GM12878 (cell line): ENCODE measurements around the gene AFAP1L2. TPM values are rescaled to one million over a fixed set of nuclear protein-coding genes. Genes with fewer than 3 reads are reported as not detected.

Experiments used
- ATAC-seq: fragments of 200-7000 bp; cut with Tn5 transposase; 3 replicates; pipeline ENCODE4 v1.9.1; 2020; ENCODE audit warnings: mild to moderate bottlenecking, moderate library complexity
- BruUV-seq: library from RNA; stranded (reverse); fragments of 400-500 nt; replicated peaks from 2 replicates; lab custom pipeline; 2021; lab: Mats Ljungman, UMichigan
- CTCF ChIA-PET: fragments of 300-600 bp; sonication (Branson Sonifier 250); formaldehyde crosslinking; extraction: SDS; loops from one replicate; lab custom pipeline; 2021; ENCODE audit warnings: inconsistent platforms; lab: Yijun Ruan, JAX
- POLR2A ChIA-PET: fragments of 350-600 bp; formaldehyde crosslinking; extraction: SDS; loops from one replicate; lab custom pipeline; 2021; ENCODE audit warnings: inconsistent platforms; lab: Charles Lee
- RAD21 ChIA-PET: fragments of 300-600 bp; sonication (Branson Sonifier 250); formaldehyde crosslinking; loops from one replicate; lab custom pipeline; 2023; ENCODE audit warnings: antibody characterized with exemption; ENCODE audit not compliant: unreplicated experiment; lab: Charles Lee
- SMC1A ChIA-PET: fragments of 300-600 bp; sonication (Branson Sonifier 250); formaldehyde crosslinking; loops from one replicate; lab custom pipeline; 2023; ENCODE audit not compliant: unreplicated experiment, uncharacterized antibody; lab: Charles Lee
- DNase-seq: peaks from one replicate; pipeline ENCODE4 v3.0.0-alpha.2; 2011; ENCODE audit warnings: low read depth, low spot score
- FAIRE-seq: peaks from 3 replicates; lab custom pipeline; 2011; peaks lifted over from hg19 to GRCh38; lab: Jason Lieb, UNC
- H2AFZ ChIP-seq: 2 replicates; pipeline ENCODE4 v1.6.0; 2011; ENCODE audit warnings: low read depth, low read length, control low read depth; ENCODE audit not compliant: control insufficient read depth
- H3K27ac ChIP-seq: 2 replicates; pipeline ENCODE4 v1.5.1; 2011; ENCODE audit warnings: control low read depth; ENCODE audit not compliant: control insufficient read depth, insufficient read depth
- H3K27me3 ChIP-seq, 2 experiments: replicated peaks in 1 of 2; 2 replicates each; pipeline versions ENCODE4 v1.6.0 to v1.6.1; 2011; ENCODE audit warnings: low read length in 1 of 2; ENCODE audit not compliant: control insufficient read depth in 2 of 2, insufficient read depth in 2 of 2
- H3K36me3 ChIP-seq, 2 experiments: 2 replicates each; pipeline ENCODE4 v1.5.1; 2011; ENCODE audit warnings: low read length in 1 of 2; ENCODE audit not compliant: control insufficient read depth in 2 of 2, insufficient read depth in 2 of 2
- H3K4me1 ChIP-seq: 2 replicates; pipeline ENCODE4 v1.6.1; 2011; ENCODE audit warnings: mild to moderate bottlenecking, low read length, moderate library complexity, mixed read lengths; ENCODE audit not compliant: control insufficient read depth, insufficient read depth
- H3K4me2 ChIP-seq: 2 replicates; pipeline ENCODE4 v1.6.0; 2011; ENCODE audit warnings: control low read depth; ENCODE audit not compliant: control insufficient read depth, insufficient read depth
- H3K4me3 ChIP-seq: fragments of 200-600 bp; sonication (generic); 2 replicates; pipeline ENCODE4 v1.5.1; 2016
- H3K79me2 ChIP-seq: 2 replicates; pipeline ENCODE4 v1.6.0; 2011; ENCODE audit warnings: low read length; ENCODE audit not compliant: control insufficient read depth, insufficient read depth
- H3K9ac ChIP-seq: 2 replicates; pipeline ENCODE4 v1.8.0; 2011; ENCODE audit warnings: low read length, control low read depth, mixed read lengths; ENCODE audit not compliant: control insufficient read depth, insufficient read depth
- H3K9me3 ChIP-seq: replicated peaks from 3 replicates; pipeline ENCODE4 v1.5.1; 2011; ENCODE audit warnings: mild to moderate bottlenecking, low read length; ENCODE audit not compliant: control insufficient read depth, insufficient read depth
- H4K20me1 ChIP-seq: 2 replicates; pipeline ENCODE4 v1.6.0; 2011; ENCODE audit not compliant: control insufficient read depth, insufficient read depth
- BHLHE40 ChIP-seq, 2 experiments: fragments of 450-650 bp in 1 of 2; IDR thresholded peaks; 2 replicates each; pipeline ENCODE4 v1.6.1; 2011 to 2017; ENCODE audit warnings: low read depth in 2 of 2, borderline replicate concordance in 1 of 2, improper control_type of control experiment in 1 of 2, low read length in 1 of 2, mild to moderate bottlenecking in 1 of 2
- CREB1 ChIP-seq: IDR thresholded peaks from 2 replicates; pipeline ENCODE4 v1.6.1; 2012; ENCODE audit warnings: low read depth, mild to moderate bottlenecking, inconsistent platforms
- ELK1 ChIP-seq: IDR thresholded peaks from 2 replicates; pipeline ENCODE4 v1.6.1; 2012; ENCODE audit warnings: low read depth, low read length, improper control_type of control experiment
- ESRRA ChIP-seq: IDR thresholded peaks from 2 replicates; pipeline ENCODE4 v1.6.1; 2012; ENCODE audit warnings: mild to moderate bottlenecking, low read length, improper control_type of control experiment
- FOS ChIP-seq: IDR thresholded peaks from 3 replicates; pipeline ENCODE4 v1.6.1; 2011; ENCODE audit warnings: borderline replicate concordance; ENCODE audit not compliant: insufficient read length; ENCODE audit errors: extremely low read depth
- HCFC1 ChIP-seq: fragments of 150-350 bp; IDR thresholded peaks from 2 replicates; pipeline ENCODE4 v1.6.1; 2014; ENCODE audit warnings: low read length
- NRF1 ChIP-seq: conservative IDR thresholded peaks from 2 replicates; pipeline ENCODE4 v1.6.1; 2011; ENCODE audit warnings: mild to moderate bottlenecking, low read depth, low read length, improper control_type of control experiment
- RAD21 ChIP-seq: IDR thresholded peaks from 2 replicates; pipeline ENCODE4 v1.6.1; 2011; ENCODE audit warnings: mild to moderate bottlenecking, low read depth, low read length, moderate library complexity; ENCODE audit not compliant: insufficient read depth
- ZBTB40 ChIP-seq: fragments of 450-650 bp; IDR thresholded peaks from 2 replicates; pipeline ENCODE4 v1.6.1; 2016; ENCODE audit warnings: mild to moderate bottlenecking, moderate library complexity, borderline replicate concordance
- whole genome bisulfite sequencing: methylation state at CpG from one replicate; pipeline ENCODE4 v1.1.6; 2016; ENCODE audit warnings: low lambda C conversion rate; ENCODE audit not compliant: insufficient replicate concordance, insufficient coverage; ENCODE audit errors: missing lambda C conversion rate; 5-methylcytosine and 5-hydroxymethylcytosine counted together
- in situ Hi-C: fragments of 300-500 bp; cut with MboI; formaldehyde crosslinking; loops from 9 replicates; pipeline ENCODE4 v1.14.3; 2018; ENCODE audit warnings: mixed read lengths
- intact Hi-C: fragments of 100-400 bp; cut with micrococcal nuclease; formaldehyde crosslinking; loops from one replicate; pipeline ENCODE4 v1.14.2; 2022; ENCODE audit not compliant: unreplicated experiment
- polyA plus RNA-seq, 11 experiments: library from polyadenylated mRNA; depleted of rRNA in 4 of 11; unstranded in 6 of 11; stranded (reverse) in 5 of 11; fragments of >200 nt; fragmentation: Nextera tagmentation in 4 of 11; fragmentation: Illumina TruSeq in 1 of 11; extraction: Ambion mirVana in 4 of 11; extraction: Trizol in 1 of 11; gene quantifications; 1 replicate in 1 of 11; 2 replicates in 10 of 11; pipeline versions ENCODE4 v1.2.1 to v1.2.3, GENCODE V29; 2011 to 2016; ENCODE audit warnings: inconsistent platforms in 2 of 11, missing spikeins in 2 of 11, low read depth in 1 of 11
- total RNA-seq, 4 experiments: library from RNA; depleted of rRNA in 3 of 4; stranded (reverse); fragments of >200 nt in 3 of 4; fragmentation: Illumina TruSeq in 1 of 4; extraction: Trizol in 1 of 4; gene quantifications; 2 replicates each; pipeline versions ENCODE4 v1.2.1 to v1.2.3, GENCODE V29; 2013 to 2021
- TF ChIP-seq, protein P1 (sequence below): fragments of 450-650 bp; IDR thresholded peaks from 2 replicates; pipeline ENCODE4 v1.6.1; 2017; ENCODE audit warnings: mild to moderate bottlenecking, moderate library complexity
- TF ChIP-seq, protein P2 (sequence below): IDR thresholded peaks from 2 replicates; pipeline ENCODE4 v1.6.1; 2012; ENCODE audit warnings: low read length, inconsistent platforms

Gene AFAP1L2
- total and polyA plus RNA-seq, 10 of the 15 experiments (the other 5 are each of a cell fraction or from before 2014, with no cell fraction given) = 0.03 to 4.0 (median 0.34) TPM

DNA sequence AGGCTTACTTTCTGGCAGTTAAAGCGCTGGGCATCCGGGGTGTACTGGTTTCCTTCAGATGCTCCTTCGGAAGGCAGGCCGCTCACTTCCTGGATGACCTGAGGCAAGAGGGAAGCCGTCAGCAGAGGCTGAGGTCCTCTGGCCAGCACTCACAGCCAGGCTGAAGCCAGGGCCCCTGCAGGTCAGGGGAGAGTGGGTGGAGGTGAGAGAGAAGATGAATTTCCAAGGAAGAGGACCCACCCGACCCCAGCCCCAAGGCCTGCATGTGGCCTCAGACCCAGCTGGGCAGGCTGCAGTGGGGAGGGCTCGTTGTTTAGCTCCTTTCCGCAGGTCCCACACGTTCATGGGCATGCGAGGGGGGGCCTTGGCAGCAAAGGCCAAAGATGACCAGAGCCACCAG lies 94.0 kb downstream of the AFAP1L2 start:
- ChIA-PET RAD21 (no interaction called here), POLR2A (no interaction called here), SMC1A (no interaction called here), CTCF (interaction anchor here (2.3 kb wide), 1 partner anchor 148 kb away, joined by 9 read pairs; no protein-coding TSS in a partner anchor)
- FAIRE-seq (no peak), DNase-seq (no peak), ATAC-seq (no peak)
- H3K27me3 ChIP-seq = no peaks in the 10 kb centered on the region; a peak in 1 of 4 replicates
- H4K20me1 ChIP-seq = no peaks in the 10 kb centered on the region
- no peak overlapping the region for H3K27ac ChIP-seq
- in situ Hi-C loops = loop anchor here (25.0 kb wide), 2 partner anchors 98 to 477 kb away; no protein-coding TSS in a partner anchor
- no TSS peak for BruUV-seq
- no peak overlapping the region for H3K4me3 ChIP-seq
- no peaks in the 10 kb centered on the region for H3K4me1 ChIP-seq
- no peaks in the 10 kb centered on the region for H3K9me3 ChIP-seq
- no peaks in the 10 kb centered on the region for H3K79me2 ChIP-seq
- no peak overlapping the region for H3K9ac ChIP-seq
- no peak overlapping the region for H3K4me2 ChIP-seq
- no peak for TF ChIP-seq ESRRA
- TF ChIP-seq ELK1 = no peak
- no peak for TF ChIP-seq CREB1
- TF ChIP-seq BHLHE40 (IDR thresholded peaks at IDR 0.05; ENCODE audit: borderline replicate concordance in 1 of 2, low read depth in 2 of 2, low read length in 1 of 2) = no peak
- no peak for TF ChIP-seq HCFC1
- TF ChIP-seq, protein P1, sequence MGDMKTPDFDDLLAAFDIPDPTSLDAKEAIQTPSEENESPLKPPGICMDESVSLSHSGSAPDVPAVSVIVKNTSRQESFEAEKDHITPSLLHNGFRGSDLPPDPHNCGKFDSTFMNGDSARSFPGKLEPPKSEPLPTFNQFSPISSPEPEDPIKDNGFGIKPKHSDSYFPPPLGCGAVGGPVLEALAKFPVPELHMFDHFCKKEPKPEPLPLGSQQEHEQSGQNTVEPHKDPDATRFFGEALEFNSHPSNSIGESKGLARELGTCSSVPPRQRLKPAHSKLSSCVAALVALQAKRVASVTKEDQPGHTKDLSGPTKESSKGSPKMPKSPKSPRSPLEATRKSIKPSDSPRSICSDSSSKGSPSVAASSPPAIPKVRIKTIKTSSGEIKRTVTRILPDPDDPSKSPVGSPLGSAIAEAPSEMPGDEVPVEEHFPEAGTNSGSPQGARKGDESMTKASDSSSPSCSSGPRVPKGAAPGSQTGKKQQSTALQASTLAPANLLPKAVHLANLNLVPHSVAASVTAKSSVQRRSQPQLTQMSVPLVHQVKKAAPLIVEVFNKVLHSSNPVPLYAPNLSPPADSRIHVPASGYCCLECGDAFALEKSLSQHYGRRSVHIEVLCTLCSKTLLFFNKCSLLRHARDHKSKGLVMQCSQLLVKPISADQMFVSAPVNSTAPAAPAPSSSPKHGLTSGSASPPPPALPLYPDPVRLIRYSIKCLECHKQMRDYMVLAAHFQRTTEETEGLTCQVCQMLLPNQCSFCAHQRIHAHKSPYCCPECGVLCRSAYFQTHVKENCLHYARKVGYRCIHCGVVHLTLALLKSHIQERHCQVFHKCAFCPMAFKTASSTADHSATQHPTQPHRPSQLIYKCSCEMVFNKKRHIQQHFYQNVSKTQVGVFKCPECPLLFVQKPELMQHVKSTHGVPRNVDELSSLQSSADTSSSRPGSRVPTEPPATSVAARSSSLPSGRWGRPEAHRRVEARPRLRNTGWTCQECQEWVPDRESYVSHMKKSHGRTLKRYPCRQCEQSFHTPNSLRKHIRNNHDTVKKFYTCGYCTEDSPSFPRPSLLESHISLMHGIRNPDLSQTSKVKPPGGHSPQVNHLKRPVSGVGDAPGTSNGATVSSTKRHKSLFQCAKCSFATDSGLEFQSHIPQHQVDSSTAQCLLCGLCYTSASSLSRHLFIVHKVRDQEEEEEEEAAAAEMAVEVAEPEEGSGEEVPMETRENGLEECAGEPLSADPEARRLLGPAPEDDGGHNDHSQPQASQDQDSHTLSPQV = no peak
- TF ChIP-seq ZBTB40 = no peak
- TF ChIP-seq FOS = no peak
- TF ChIP-seq NRF1 = no peak
- no peak for TF ChIP-seq RAD21
- TF ChIP-seq, protein P2, sequence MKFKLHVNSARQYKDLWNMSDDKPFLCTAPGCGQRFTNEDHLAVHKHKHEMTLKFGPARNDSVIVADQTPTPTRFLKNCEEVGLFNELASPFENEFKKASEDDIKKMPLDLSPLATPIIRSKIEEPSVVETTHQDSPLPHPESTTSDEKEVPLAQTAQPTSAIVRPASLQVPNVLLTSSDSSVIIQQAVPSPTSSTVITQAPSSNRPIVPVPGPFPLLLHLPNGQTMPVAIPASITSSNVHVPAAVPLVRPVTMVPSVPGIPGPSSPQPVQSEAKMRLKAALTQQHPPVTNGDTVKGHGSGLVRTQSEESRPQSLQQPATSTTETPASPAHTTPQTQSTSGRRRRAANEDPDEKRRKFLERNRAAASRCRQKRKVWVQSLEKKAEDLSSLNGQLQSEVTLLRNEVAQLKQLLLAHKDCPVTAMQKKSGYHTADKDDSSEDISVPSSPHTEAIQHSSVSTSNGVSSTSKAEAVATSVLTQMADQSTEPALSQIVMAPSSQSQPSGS = no peak
- H2AFZ ChIP-seq = no peak overlapping the region
- H3K36me3 ChIP-seq = no peaks in the 10 kb centered on the region
- 39% methylated on average over 10 of the region's 10 CpGs for WGBS
- intact Hi-C loops = no loop called here
